SK-N-SH (cell line): Measurements from ENCODE around the gene TMSB10. TPM values are rescaled to one million over a fixed set of nuclear protein-coding genes. Genes with fewer than 3 reads are reported as not detected.
"Not testable (repeated sequence)": the region's sequence is repeated elsewhere in the genome, so short reads cannot be mapped to it uniquely, and the experiment has no call there.

Source experiments
- CTCF ChIA-PET: fragments of 300-600, 350-600 bp; formaldehyde crosslinking; extraction: SDS; loops from one replicate; lab custom pipeline; 2021; lab: Yijun Ruan, JAX
- POLR2A ChIA-PET: fragments of 350-600 bp; sonication (Branson Sonifier 250); formaldehyde crosslinking; extraction: SDS; loops from one replicate; lab custom pipeline; 2020; ENCODE audit warnings: antibody characterized with exemption, inconsistent platforms; lab: Yijun Ruan, JAX
- DNase-seq: peaks from one replicate; pipeline ENCODE4 v3.0.0; 2012
- H2AFZ ChIP-seq: fragments of 200-600 bp; sonication (generic); 2 replicates; pipeline ENCODE4 v1.8.1; 2016; ENCODE audit warnings: antibody characterized with exemption, mild to moderate bottlenecking, low read depth
- H3F3A ChIP-seq: fragments of 200-600 bp; sonication (generic); replicated peaks from 2 replicates; pipeline ENCODE3; 2016; ENCODE audit warnings: antibody characterized with exemption, mild to moderate bottlenecking; ENCODE audit not compliant: insufficient read depth
- H3K27ac ChIP-seq, 2 experiments: fragments of 200-500 bp in 1 of 2; fragments of 200-600 bp in 1 of 2; sonication (Bioruptor generic) in 1 of 2; sonication (generic), shearing (Covaris generic) in 1 of 2; 2 replicates each; pipeline versions ENCODE4 v1.5.1 to v1.6.1; 2014 to 2016; ENCODE audit warnings: low read depth in 2 of 2, inconsistent platforms in 1 of 2, low read length in 1 of 2, mild to moderate bottlenecking in 1 of 2, mixed read lengths in 1 of 2
- H3K27me3 ChIP-seq: fragments of 200-600 bp; sonication (generic), shearing (Covaris generic); 2 replicates; pipeline ENCODE4 v1.6.1; 2016; ENCODE audit warnings: mixed run types; ENCODE audit not compliant: insufficient read depth
- H3K36me3 ChIP-seq, 2 experiments: fragments of 200-500 bp in 1 of 2; fragments of 200-600 bp in 1 of 2; sonication (Bioruptor generic) in 1 of 2; sonication (generic) in 1 of 2; replicated peaks in 1 of 2; 2 replicates each; pipeline versions ENCODE3 to v1.5.1; 2014 to 2016; ENCODE audit warnings: low read length in 1 of 2, mild to moderate bottlenecking in 1 of 2; ENCODE audit not compliant: insufficient read depth in 2 of 2, control insufficient read depth in 1 of 2
- H3K4me1 ChIP-seq, 2 experiments: fragments of 200-500 bp in 1 of 2; fragments of 200-600 bp in 1 of 2; sonication (Bioruptor generic) in 1 of 2; sonication (generic), shearing (Covaris generic) in 1 of 2; 2 replicates each; pipeline versions ENCODE4 v1.5.1 to v1.6.1; 2014 to 2016; ENCODE audit warnings: low read depth in 1 of 2, low read length in 1 of 2, mixed run types in 1 of 2; ENCODE audit not compliant: insufficient read depth in 2 of 2, control insufficient read depth in 1 of 2
- H3K4me2 ChIP-seq: fragments of 200-600 bp; sonication (generic), shearing (Covaris generic); 2 replicates; pipeline ENCODE4 v1.6.1; 2017; ENCODE audit warnings: mixed run types
- H3K4me3 ChIP-seq, 2 experiments: fragments of 200-500 bp in 1 of 2; fragments of 200-600 bp in 1 of 2; sonication (Bioruptor generic) in 1 of 2; sonication (generic), shearing (Covaris generic) in 1 of 2; 2 replicates each; pipeline versions ENCODE4 v1.5.1 to v1.8.1; 2014 to 2016; ENCODE audit warnings: low read depth in 2 of 2, inconsistent platforms in 1 of 2, low read length in 1 of 2, mild to moderate bottlenecking in 1 of 2, mixed read lengths in 1 of 2, moderate library complexity in 1 of 2
- H3K79me2 ChIP-seq: fragments of 200-600 bp; sonication (generic); 2 replicates; pipeline ENCODE4 v1.8.1; 2017; ENCODE audit warnings: mild to moderate bottlenecking; ENCODE audit not compliant: insufficient read depth
- H3K9ac ChIP-seq: fragments of 200-600 bp; sonication (generic); 2 replicates; pipeline ENCODE4 v1.6.1; 2017; ENCODE audit warnings: mixed run types
- H3K9me2 ChIP-seq: fragments of 200-600 bp; sonication (generic); 2 replicates; pipeline ENCODE4 v1.6.1; 2017; ENCODE audit warnings: mixed run types
- H3K9me3 ChIP-seq: fragments of 200-600 bp; sonication (generic); 2 replicates; pipeline ENCODE4 v1.6.1; 2017; ENCODE audit warnings: mixed run types, mild to moderate bottlenecking, moderate library complexity
- H4K20me1 ChIP-seq: fragments of 200-600 bp; sonication (generic); 2 replicates; pipeline ENCODE4 v1.6.1; 2017; ENCODE audit warnings: mild to moderate bottlenecking, mixed run types; ENCODE audit not compliant: insufficient read depth
- ELF1 ChIP-seq: IDR thresholded peaks from 2 replicates; pipeline ENCODE4 v1.4.0; 2012
- EP300 ChIP-seq, 2 experiments: IDR thresholded peaks; 2 replicates each; pipeline versions ENCODE4 v1.4.0 to v1.6.1; 2012; ENCODE audit warnings: borderline replicate concordance in 1 of 2, low read depth in 1 of 2, low read length in 1 of 2
- FOXM1 ChIP-seq: IDR thresholded peaks from 2 replicates; pipeline ENCODE4 v1.4.0; 2012; ENCODE audit warnings: low read depth, mild to moderate bottlenecking
- GABPA ChIP-seq: IDR thresholded peaks from 2 replicates; pipeline ENCODE4 v1.4.0; 2012; ENCODE audit warnings: low read depth, mild to moderate bottlenecking
- NFIC ChIP-seq: IDR thresholded peaks from 2 replicates; pipeline ENCODE4 v1.4.0; 2012; ENCODE audit warnings: borderline replicate concordance
- NRF1 ChIP-seq: IDR thresholded peaks from 2 replicates; pipeline ENCODE4 v1.6.1; 2012; ENCODE audit warnings: low read depth, mild to moderate bottlenecking, low read length
- POLR2AphosphoS5 ChIP-seq: IDR thresholded peaks from 2 replicates; pipeline ENCODE4 v1.6.1; 2012; ENCODE audit warnings: low read depth, low read length
- RAD21 ChIP-seq: IDR thresholded peaks from 2 replicates; pipeline ENCODE4 v1.6.1; 2012; ENCODE audit warnings: mild to moderate bottlenecking, low read length
- RCOR1 ChIP-seq: fragments of 150-350 bp; IDR thresholded peaks from 2 replicates; pipeline ENCODE4 v1.6.1; 2017; ENCODE audit warnings: antibody characterized with exemption, low read length
- SIN3A ChIP-seq: IDR thresholded peaks from 2 replicates; pipeline ENCODE4 v1.6.1; 2012; ENCODE audit warnings: low read depth, mild to moderate bottlenecking, low read length, moderate library complexity, borderline replicate concordance
- TEAD4 ChIP-seq: IDR thresholded peaks from 2 replicates; pipeline ENCODE4 v1.4.0; 2012; ENCODE audit warnings: mild to moderate bottlenecking, borderline replicate concordance; ENCODE audit not compliant: insufficient read depth
- WGBS: methylation state at CpG from one replicate; pipeline ENCODE4 v1.1.6; 2017; ENCODE audit warnings: low lambda C conversion rate; 5-methylcytosine and 5-hydroxymethylcytosine counted together
- polyA plus RNA-seq, 3 experiments: library from polyadenylated mRNA; depleted of rRNA; stranded (reverse); fragments of >200 nt; gene quantifications; 2 replicates each; pipeline ENCODE4 v1.2.3, GENCODE V29; 2012
- TF ChIP-seq, protein P1 (sequence below): IDR thresholded peaks from 2 replicates; pipeline ENCODE4; 2012
- TF ChIP-seq, protein P2 (sequence below): IDR thresholded peaks from 2 replicates; pipeline ENCODE4 v1.4.0; 2012; ENCODE audit warnings: low read depth, borderline replicate concordance
- TF ChIP-seq, protein P3 (sequence below): fragments of 150-350 bp; IDR thresholded peaks from 2 replicates; pipeline ENCODE4 v1.6.1; 2016; ENCODE audit warnings: mild to moderate bottlenecking, low read depth, low read length
- TF ChIP-seq, protein P4 (sequence below): IDR thresholded peaks from 2 replicates; pipeline ENCODE4 v1.4.0; 2012; ENCODE audit warnings: low read depth

Gene TMSB10
- polyA plus RNA-seq, 1 of the 3 experiments (the other 2 are of a cell fraction): 7,920 TPM

DNA sequence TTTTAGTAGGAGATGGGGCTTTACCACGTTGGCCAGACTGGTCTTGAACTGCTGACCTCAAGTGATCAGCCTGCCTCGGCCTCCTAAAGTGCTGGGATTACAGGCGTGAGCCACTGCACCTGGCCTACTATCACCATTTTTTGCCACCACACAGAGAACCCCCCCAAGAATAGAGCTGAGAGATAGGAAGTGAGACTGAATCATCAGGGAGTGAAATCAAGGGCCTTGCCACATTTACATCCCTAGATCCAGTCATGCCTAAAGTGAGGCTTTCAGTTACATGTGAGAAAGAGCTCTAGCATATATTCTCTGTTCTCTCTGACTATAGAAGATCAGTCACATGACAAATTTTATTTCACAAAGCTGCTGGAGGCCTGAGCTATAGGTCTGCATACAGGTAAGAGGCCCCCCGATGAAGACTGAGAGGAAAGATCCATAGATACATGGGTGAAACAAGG, 37.5 kb downstream of the TMSB10 start:
- Histone ChIP-seq H3K27ac (no peak overlapping the region), H3K9ac (0 out of 2 replicates have a peak overlapping the region, but pooled peaks have one; percentile 31), H3K79me2 (no peaks in the 10 kb centered on the region), H3K9me2 (no peaks in the 10 kb centered on the region), H3K4me1 (peaks cover 0 to 9% of the 10 kb centered on the region in 2 experiments; a peak in 1 of 4 replicates), H3K4me3 (no peak overlapping the region), H3K4me2 (0 out of 2 replicates have a peak overlapping the region, but pooled peaks have one; percentile 23), H3K36me3 (no peaks in the 10 kb centered on the region), H3K27me3 (no peaks in the 10 kb centered on the region), H3K9me3 (no peaks in the 10 kb centered on the region), H2AFZ (no peak overlapping the region), H3F3A (peaks cover 7% of the 10 kb centered on the region), H4K20me1 (no peaks in the 10 kb centered on the region)
- ChIA-PET CTCF (interaction anchor here (0.7 to 9.0 kb wide), 5 partner anchors 17 to 356 kb away, joined by 3 to 78 read pairs (median 3); no protein-coding TSS in a partner anchor), POLR2A (no interaction called here)
- WGBS: 88% methylated on average over 4 of the region's 4 CpGs
- no peak for DNase-seq
- TF ChIP-seq POLR2AphosphoS5 (no peak), TEAD4 (no peak), RAD21 (no peak), GABPA (no peak), RCOR1 (no peak), EP300 (IDR thresholded peaks at IDR 0.05; ENCODE audit: borderline replicate concordance in 1 of 2, low read depth in 1 of 2, low read length in 1 of 2) (no peak), FOXM1 (no peak), NRF1 (no peak)
- TF ChIP-seq, protein P1, sequence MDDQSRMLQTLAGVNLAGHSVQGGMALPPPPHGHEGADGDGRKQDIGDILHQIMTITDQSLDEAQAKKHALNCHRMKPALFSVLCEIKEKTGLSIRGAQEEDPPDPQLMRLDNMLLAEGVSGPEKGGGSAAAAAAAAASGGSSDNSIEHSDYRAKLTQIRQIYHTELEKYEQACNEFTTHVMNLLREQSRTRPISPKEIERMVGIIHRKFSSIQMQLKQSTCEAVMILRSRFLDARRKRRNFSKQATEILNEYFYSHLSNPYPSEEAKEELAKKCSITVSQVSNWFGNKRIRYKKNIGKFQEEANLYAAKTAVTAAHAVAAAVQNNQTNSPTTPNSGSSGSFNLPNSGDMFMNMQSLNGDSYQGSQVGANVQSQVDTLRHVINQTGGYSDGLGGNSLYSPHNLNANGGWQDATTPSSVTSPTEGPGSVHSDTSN: no peak
- TF ChIP-seq, protein P2, sequence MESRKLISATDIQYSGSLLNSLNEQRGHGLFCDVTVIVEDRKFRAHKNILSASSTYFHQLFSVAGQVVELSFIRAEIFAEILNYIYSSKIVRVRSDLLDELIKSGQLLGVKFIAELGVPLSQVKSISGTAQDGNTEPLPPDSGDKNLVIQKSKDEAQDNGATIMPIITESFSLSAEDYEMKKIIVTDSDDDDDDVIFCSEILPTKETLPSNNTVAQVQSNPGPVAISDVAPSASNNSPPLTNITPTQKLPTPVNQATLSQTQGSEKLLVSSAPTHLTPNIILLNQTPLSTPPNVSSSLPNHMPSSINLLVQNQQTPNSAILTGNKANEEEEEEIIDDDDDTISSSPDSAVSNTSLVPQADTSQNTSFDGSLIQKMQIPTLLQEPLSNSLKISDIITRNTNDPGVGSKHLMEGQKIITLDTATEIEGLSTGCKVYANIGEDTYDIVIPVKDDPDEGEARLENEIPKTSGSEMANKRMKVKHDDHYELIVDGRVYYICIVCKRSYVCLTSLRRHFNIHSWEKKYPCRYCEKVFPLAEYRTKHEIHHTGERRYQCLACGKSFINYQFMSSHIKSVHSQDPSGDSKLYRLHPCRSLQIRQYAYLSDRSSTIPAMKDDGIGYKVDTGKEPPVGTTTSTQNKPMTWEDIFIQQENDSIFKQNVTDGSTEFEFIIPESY: no peak

DNA sequence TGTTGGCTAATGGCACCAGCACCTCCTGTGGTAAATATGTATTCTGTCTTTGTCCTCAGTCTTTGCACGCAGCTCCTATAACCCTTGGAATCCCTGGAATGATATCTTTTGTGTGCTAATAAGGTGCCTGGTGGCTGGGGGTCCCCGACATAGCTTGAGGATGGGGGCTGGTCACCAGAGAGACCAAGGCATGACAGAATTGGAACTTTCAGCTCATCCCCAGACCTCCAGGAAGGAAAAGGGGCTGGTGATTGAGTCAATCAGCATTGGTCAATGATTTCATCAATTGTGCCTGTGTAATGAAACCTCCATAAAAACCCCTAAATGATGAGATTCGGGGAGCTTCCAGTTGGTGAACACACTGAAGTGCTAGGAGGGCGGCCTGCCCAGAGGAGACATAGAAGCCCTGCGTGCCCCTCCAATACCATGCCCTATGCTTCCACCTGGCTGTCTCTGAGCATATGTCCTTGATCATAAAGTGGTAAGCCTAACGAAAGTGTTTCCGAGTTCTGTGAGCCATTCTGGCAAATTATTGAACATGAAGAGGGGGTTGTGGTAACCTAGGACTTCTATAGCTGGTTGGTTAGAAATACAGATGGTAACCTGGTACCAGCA, 38.9 kb downstream of the TMSB10 start:
- Histone ChIP-seq H3K9ac (no peak overlapping the region), H4K20me1 (no peaks in the 10 kb centered on the region), H3K4me1 (peaks cover 0 to 9% of the 10 kb centered on the region in 2 experiments; a peak in 1 of 4 replicates), H3K4me3 (no peak overlapping the region), H3K79me2 (no peaks in the 10 kb centered on the region), H3K9me2 (no peaks in the 10 kb centered on the region), H3K4me2 (no peak overlapping the region), H3K27ac (no peak overlapping the region), H3K27me3 (no peaks in the 10 kb centered on the region), H3K9me3 (no peaks in the 10 kb centered on the region), H2AFZ (no peak overlapping the region), H3F3A (peaks cover 7% of the 10 kb centered on the region), H3K36me3 (no peaks in the 10 kb centered on the region)
- no peak for DNase-seq
- CTCF ChIA-PET: interaction anchor here (0.7 to 9.0 kb wide), 4 partner anchors 14 to 369 kb away, joined by 3 to 78 read pairs (median 4); no protein-coding TSS in a partner anchor
- WGBS: 97% methylated on average over 7 of the region's 7 CpGs
- POLR2A ChIA-PET: no interaction called here
- TF ChIP-seq, protein P3, sequence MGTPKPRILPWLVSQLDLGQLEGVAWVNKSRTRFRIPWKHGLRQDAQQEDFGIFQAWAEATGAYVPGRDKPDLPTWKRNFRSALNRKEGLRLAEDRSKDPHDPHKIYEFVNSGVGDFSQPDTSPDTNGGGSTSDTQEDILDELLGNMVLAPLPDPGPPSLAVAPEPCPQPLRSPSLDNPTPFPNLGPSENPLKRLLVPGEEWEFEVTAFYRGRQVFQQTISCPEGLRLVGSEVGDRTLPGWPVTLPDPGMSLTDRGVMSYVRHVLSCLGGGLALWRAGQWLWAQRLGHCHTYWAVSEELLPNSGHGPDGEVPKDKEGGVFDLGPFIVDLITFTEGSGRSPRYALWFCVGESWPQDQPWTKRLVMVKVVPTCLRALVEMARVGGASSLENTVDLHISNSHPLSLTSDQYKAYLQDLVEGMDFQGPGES: no peak
- TF ChIP-seq GABPA: no peak
- TF ChIP-seq POLR2AphosphoS5: no peak
- TF ChIP-seq FOXM1: no peak
- no peak for TF ChIP-seq SIN3A
- no peak for TF ChIP-seq NFIC
- TF ChIP-seq, protein P4, sequence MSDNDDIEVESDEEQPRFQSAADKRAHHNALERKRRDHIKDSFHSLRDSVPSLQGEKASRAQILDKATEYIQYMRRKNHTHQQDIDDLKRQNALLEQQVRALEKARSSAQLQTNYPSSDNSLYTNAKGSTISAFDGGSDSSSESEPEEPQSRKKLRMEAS: no peak
- no peak for TF ChIP-seq ELF1

DNA sequence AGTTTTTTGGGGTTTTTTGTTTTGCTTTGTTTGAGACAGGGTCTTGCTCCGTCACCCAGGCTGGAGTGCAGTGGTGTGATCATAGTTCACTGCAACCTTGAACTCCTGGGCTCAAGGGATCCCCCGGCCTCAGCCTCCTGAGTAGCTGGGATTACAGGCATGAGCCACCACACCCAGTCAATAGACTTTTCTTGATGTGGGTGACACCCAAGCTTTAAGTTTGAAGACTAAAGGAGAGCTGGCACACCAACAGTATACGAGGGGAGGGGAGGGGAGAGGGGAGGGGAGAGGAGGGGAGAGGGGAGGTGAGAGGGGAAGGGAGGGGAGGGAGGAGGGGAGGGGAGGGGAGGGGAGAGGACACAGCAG, 40.4 kb downstream of the TMSB10 start:
- not testable (repeated sequence) for H3K9me2 ChIP-seq, H3K9me3 ChIP-seq, H3K4me1 ChIP-seq, H3K27me3 ChIP-seq, H3K36me3 ChIP-seq, H4K20me1 ChIP-seq, H2AFZ ChIP-seq, H3F3A ChIP-seq, H3K79me2 ChIP-seq, DNase-seq, H3K4me3 ChIP-seq
- ChIA-PET POLR2A (interaction anchor here (0.7 kb wide), 1 partner anchor 40 kb away, joined by 4 read pairs; the partner anchor contains the start of gene TMSB10), CTCF (interaction anchor here (1.2 to 9.0 kb wide), 2 partner anchors 10 to 20 kb away, joined by 3 to 78 read pairs; no protein-coding TSS in a partner anchor)
- peak overlapping the region; percentile 29; the same call in 1 of the 2 replicates for H3K4me2 ChIP-seq
- 49% methylated on average over 3 of the region's 3 CpGs for WGBS
- H3K27ac ChIP-seq: peak overlapping the region in 1 of 2 experiments; percentile 75; a peak in 2 of 4 replicates
- H3K9ac ChIP-seq: peak overlapping the region; percentile 46
